Hepatocyte (in vitro differentiated cells): ENCODE measurements around the gene CFAP97. TPM values are rescaled to one million over a fixed set of nuclear protein-coding genes. Genes with fewer than 3 reads are reported as not detected.

Experiments used
- DNase-seq: peaks from one replicate; pipeline ENCODE4 v3.0.0-alpha.2; 2016; ENCODE audit warnings: low spot score
- H2AFZ ChIP-seq: fragments of 200-600 bp; sonication (generic); 2 replicates; pipeline ENCODE4 v1.6.0; 2016; ENCODE audit warnings: antibody characterized with exemption, mild to moderate bottlenecking
- H3K27ac ChIP-seq: fragments of 200-600 bp; sonication (generic); 2 replicates; pipeline ENCODE4 v1.5.1; 2016; ENCODE audit warnings: mild to moderate bottlenecking
- H3K27me3 ChIP-seq: fragments of 200-600 bp; sonication (generic); 2 replicates; pipeline ENCODE4 v1.6.1; 2016
- H3K36me3 ChIP-seq: fragments of 200-600 bp; sonication (generic); replicated peaks from 2 replicates; pipeline ENCODE4 v1.5.1; 2016; ENCODE audit warnings: low read depth; ENCODE audit not compliant: insufficient read depth
- H3K4me1 ChIP-seq: fragments of 200-600 bp; sonication (generic); 2 replicates; pipeline ENCODE4 v1.5.1; 2016; ENCODE audit warnings: mild to moderate bottlenecking, moderate library complexity; ENCODE audit not compliant: insufficient read depth
- H3K4me2 ChIP-seq: fragments of 200-600 bp; sonication (generic); 2 replicates; pipeline ENCODE4 v1.6.0; 2016
- H3K4me3 ChIP-seq: fragments of 200-600 bp; sonication (generic); 2 replicates; pipeline ENCODE4 v1.5.1; 2016; ENCODE audit warnings: mild to moderate bottlenecking
- H3K79me2 ChIP-seq: fragments of 200-600 bp; sonication (generic); 2 replicates; pipeline ENCODE4 v1.6.0; 2017; ENCODE audit warnings: mild to moderate bottlenecking
- H3K9me2 ChIP-seq: fragments of 200-600 bp; sonication (generic); replicated peaks from 2 replicates; pipeline ENCODE4 v1.6.0; 2017; ENCODE audit warnings: mild to moderate bottlenecking; ENCODE audit not compliant: insufficient read depth
- H3K9me3 ChIP-seq: fragments of 200-600 bp; sonication (generic); 2 replicates; pipeline ENCODE4 v1.5.1; 2016; ENCODE audit warnings: low read depth, mild to moderate bottlenecking
- H4K20me1 ChIP-seq: fragments of 200-600 bp; sonication (generic); 2 replicates; pipeline ENCODE4 v1.6.0; 2016; ENCODE audit warnings: mild to moderate bottlenecking; ENCODE audit not compliant: insufficient read depth, poor library complexity, severe bottlenecking
- CTCF ChIP-seq: fragments of 200-600 bp; sonication (generic); IDR thresholded peaks from 2 replicates; pipeline ENCODE4 v1.5.1; 2016; ENCODE audit warnings: antibody characterized with exemption, mild to moderate bottlenecking; ENCODE audit not compliant: poor library complexity
- EZH2 ChIP-seq: fragments of 200-600 bp; sonication (generic); IDR thresholded peaks from 2 replicates; pipeline ENCODE4 v1.6.1; 2016; ENCODE audit warnings: antibody characterized with exemption, mild to moderate bottlenecking, borderline replicate concordance
- EZH2phosphoT487 ChIP-seq: fragments of 200-600 bp; sonication (generic); IDR thresholded peaks from one replicate; pipeline ENCODE4 v1.6.1; 2018; ENCODE audit warnings: antibody characterized with exemption, mild to moderate bottlenecking, low read depth, moderate library complexity; ENCODE audit not compliant: unreplicated experiment, severe bottlenecking
- WGBS: methylation state at CpG from one replicate; pipeline ENCODE4 v1.1.6; 2016; ENCODE audit warnings: low lambda C conversion rate; ENCODE audit errors: missing lambda C conversion rate; 5-methylcytosine and 5-hydroxymethylcytosine counted together
- polyA plus RNA-seq: library from polyadenylated mRNA; unstranded; fragments of >200 nt; fragmentation: Nextera tagmentation; extraction: Ambion mirVana; gene quantifications from 2 replicates; pipeline ENCODE4 v1.2.1, GENCODE V29; 2016
- total RNA-seq: library from RNA; depleted of rRNA; stranded (reverse); fragments of >200 nt; gene quantifications from 2 replicates; pipeline ENCODE4 v1.2.3, GENCODE V29; 2014

The CFAP97 gene
- total and polyA plus RNA-seq, 2 experiments from 2014 or later, result 16.5 to 28.9 TPM

DNA sequence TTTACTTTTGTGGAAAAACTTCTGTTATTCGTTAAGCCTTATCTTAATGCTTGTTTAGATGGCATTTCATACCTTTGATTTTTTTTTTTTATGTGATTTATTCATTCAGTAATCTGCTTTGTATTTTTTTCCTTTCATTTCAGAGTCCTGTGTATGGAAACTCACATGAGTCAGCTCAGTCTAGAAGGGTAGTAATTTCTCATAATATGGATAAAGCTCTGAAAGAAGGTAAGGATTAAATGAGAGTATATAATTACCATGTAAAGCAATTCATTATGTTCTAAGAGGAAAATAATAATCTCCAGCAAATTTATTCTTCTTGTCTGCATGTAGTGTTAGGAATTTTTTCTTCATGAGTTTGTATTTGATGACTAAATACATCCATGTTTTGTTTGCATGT, 43.4 kb upstream of the CFAP97 start:
- H3K4me3 ChIP-seq, result no peak overlapping the region
- no peaks in the 10 kb centered on the region for H3K9me2 ChIP-seq
- WGBS, result 94% methylated on average over 1 of the region's 1 CpG
- no peak overlapping the region for H3K4me2 ChIP-seq
- H3K4me1 ChIP-seq, result no peaks in the 10 kb centered on the region
- H3K27ac ChIP-seq, result no peak overlapping the region
- peaks cover 24% of the 10 kb centered on the region for H3K79me2 ChIP-seq
- DNase-seq, result no peak
- TF ChIP-seq EZH2phosphoT487, result no peak
- TF ChIP-seq EZH2, result no peak
- TF ChIP-seq CTCF, result no peak
- H2AFZ ChIP-seq, result no peak overlapping the region
- no peaks in the 10 kb centered on the region for H3K9me3 ChIP-seq
- no peaks in the 10 kb centered on the region for H3K36me3 ChIP-seq
- H3K27me3 ChIP-seq, result no peaks in the 10 kb centered on the region
- no peaks in the 10 kb centered on the region for H4K20me1 ChIP-seq

DNA sequence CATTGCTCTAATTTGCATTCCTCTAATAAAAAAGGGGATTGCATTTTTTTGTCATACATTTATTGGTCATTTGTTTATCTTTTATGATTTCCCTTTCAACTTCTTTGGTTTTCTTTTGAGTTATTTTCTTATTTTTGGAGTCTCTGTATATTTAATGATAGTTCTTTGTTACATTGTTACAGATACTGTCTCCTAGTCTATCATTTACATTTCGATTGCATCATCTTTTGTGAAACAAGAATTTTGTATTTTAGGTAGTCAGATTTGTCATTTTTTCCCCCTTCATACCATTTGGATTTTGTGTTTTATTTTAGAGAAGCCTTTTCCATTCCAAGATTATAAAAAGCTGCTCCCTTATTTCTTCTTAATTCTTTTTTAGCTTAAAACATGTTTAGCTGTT, 42.7 kb upstream of the CFAP97 start:
- Histone ChIP-seq H3K9me2 (no peaks in the 10 kb centered on the region), H3K9me3 (no peaks in the 10 kb centered on the region), H3K4me3 (no peak overlapping the region), H3K4me2 (no peak overlapping the region), H3K27me3 (no peaks in the 10 kb centered on the region), H4K20me1 (no peaks in the 10 kb centered on the region), H3K4me1 (no peaks in the 10 kb centered on the region), H2AFZ (no peak overlapping the region), H3K27ac (no peak overlapping the region), H3K36me3 (no peaks in the 10 kb centered on the region), H3K79me2 (peaks cover 25% of the 10 kb centered on the region)
- DNase-seq, result no peak
- WGBS, result 88% methylated on average over 1 of the region's 1 CpG
- no peak for TF ChIP-seq CTCF
- no peak for TF ChIP-seq EZH2
- no peak for TF ChIP-seq EZH2phosphoT487

DNA sequence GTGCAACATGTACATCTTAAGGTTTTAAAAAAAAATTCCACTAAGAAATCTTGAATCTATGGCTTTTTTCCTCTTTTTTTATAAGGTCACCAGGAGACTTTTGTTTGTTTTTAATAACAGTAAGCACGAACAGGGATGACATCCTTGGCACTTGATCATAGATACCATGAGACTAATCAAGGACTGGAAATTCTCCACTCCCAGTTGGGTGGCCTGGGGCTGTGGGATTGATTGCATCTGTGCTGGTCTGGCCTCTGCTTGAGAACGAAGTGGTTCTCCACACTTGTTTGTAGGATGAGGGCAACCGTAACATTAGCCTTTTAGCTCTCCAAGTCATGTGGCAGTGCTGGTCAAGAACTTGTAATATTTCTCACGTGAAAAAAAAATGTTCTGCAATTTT, 41.0 kb upstream of the CFAP97 start:
- Histone ChIP-seq H3K36me3 (no peaks in the 10 kb centered on the region), H3K4me1 (no peaks in the 10 kb centered on the region), H3K4me2 (no peak overlapping the region), H2AFZ (no peak overlapping the region), H3K9me2 (no peaks in the 10 kb centered on the region), H3K79me2 (peaks cover 25% of the 10 kb centered on the region), H3K4me3 (no peak overlapping the region), H3K27me3 (no peaks in the 10 kb centered on the region), H4K20me1 (no peaks in the 10 kb centered on the region), H3K27ac (no peak overlapping the region), H3K9me3 (no peaks in the 10 kb centered on the region)
- 78% methylated on average over 4 of the region's 4 CpGs for WGBS
- no peak for TF ChIP-seq EZH2phosphoT487
- TF ChIP-seq CTCF, result no peak
- no peak for TF ChIP-seq EZH2
- no peak for DNase-seq

- no peak overlapping the region for H3K4me3 ChIP-seq
- no peaks in the 10 kb centered on the region for H3K9me3 ChIP-seq
- no peaks in the 10 kb centered on the region for H3K36me3 ChIP-seq
- H4K20me1 ChIP-seq, result no peaks in the 10 kb centered on the region
- H3K4me1 ChIP-seq, result no peaks in the 10 kb centered on the region
- TF ChIP-seq EZH2 (no peak), CTCF (no peak), EZH2phosphoT487 (no peak)
- WGBS, result 91% methylated on average over 4 of the region's 4 CpGs
- DNase-seq, result no peak
- H2AFZ ChIP-seq, result no peak overlapping the region
- peaks cover 31% of the 10 kb centered on the region for H3K79me2 ChIP-seq
- H3K9me2 ChIP-seq, result no peaks in the 10 kb centered on the region
- no peaks in the 10 kb centered on the region for H3K27me3 ChIP-seq
- no peak overlapping the region for H3K4me2 ChIP-seq
- H3K27ac ChIP-seq, result no peak overlapping the region
These were observed 40.1 kb upstream of the CFAP97 start for GRCh38 chr4:185243879-185244278.
